ENCODE results near the gene ZNF91. TPM values are rescaled to one million over a fixed set of nuclear protein-coding genes. Genes with fewer than 3 reads are reported as not detected.

The ZNF91 gene
- total and polyA plus RNA-seq, 2 donors (not counting 1 experiment from before 2014, with no cell fraction given), result 10.9 to 17.8 TPM

- H3K9ac ChIP-seq (ENCODE audit: insufficient read depth, low read length), result no peak overlapping the region
- no peaks in the 10 kb centered on the region for H3K4me1 ChIP-seq (ENCODE audit: control insufficient read depth, extremely low read depth, insufficient read depth, low read length)
- no peaks in the 10 kb centered on the region for H3K36me3 ChIP-seq (ENCODE audit: control insufficient read depth, insufficient read depth, low read length)
- no peaks in the 10 kb centered on the region for H3K79me2 ChIP-seq (ENCODE audit: control insufficient read depth, insufficient read depth, low read length)
- peaks cover 2% of the 10 kb centered on the region for H3K9me3 ChIP-seq (ENCODE audit: control insufficient read depth, insufficient read depth, low read depth, low read length)
- DNase-seq (ENCODE audit: low read depth in 2 of 2), result no peak
- TF ChIP-seq EZH2 (IDR thresholded peaks at IDR 0.05; ENCODE audit: low read length, missing control alignments) (no peak), CTCF (conservative IDR thresholded peaks at IDR 0.05 in 1 of 2, IDR thresholded peaks at IDR 0.05 in 1 of 2; ENCODE audit: low read depth in 1 of 2, low read length in 2 of 2) (no peak)
- no peak overlapping the region for H3K4me3 ChIP-seq (replicated peaks in 1 of 4; ENCODE audit: control extremely low read depth in 1 of 4, insufficient read depth in 1 of 4, low read depth in 3 of 4, low read length in 4 of 4)
- H3K4me2 ChIP-seq (ENCODE audit: extremely low read depth, insufficient read depth, low read length), result no peak overlapping the region
- H3K27ac ChIP-seq (ENCODE audit: insufficient read depth, low read length), result no peak overlapping the region
- H2AFZ ChIP-seq (ENCODE audit: low read length), result no peak overlapping the region
- no peaks in the 10 kb centered on the region for H4K20me1 ChIP-seq (ENCODE audit: control insufficient read depth, extremely low read depth, insufficient read depth, low read length)
- H3K27me3 ChIP-seq (ENCODE audit: control insufficient read depth, insufficient read depth, low read length), result no peaks in the 10 kb centered on the region
Measured at GRCh38 chr19:23346696-23347095, 48.6 kb downstream of the ZNF91 start.

GRCh38 chr19:23345838-23346237, 49.4 kb downstream of the ZNF91 start:
- no peaks in the 10 kb centered on the region for H4K20me1 ChIP-seq (ENCODE audit: control insufficient read depth, extremely low read depth, insufficient read depth, low read length)
- H3K9ac ChIP-seq (ENCODE audit: insufficient read depth, low read length), result no peak overlapping the region
- H3K79me2 ChIP-seq (ENCODE audit: control insufficient read depth, insufficient read depth, low read length), result no peaks in the 10 kb centered on the region
- H3K27ac ChIP-seq (ENCODE audit: insufficient read depth, low read length), result no peak overlapping the region
- H3K4me3 ChIP-seq (replicated peaks in 1 of 4; ENCODE audit: control extremely low read depth in 1 of 4, insufficient read depth in 1 of 4, low read depth in 3 of 4, low read length in 4 of 4), result no peak overlapping the region
- no peaks in the 10 kb centered on the region for H3K27me3 ChIP-seq (ENCODE audit: control insufficient read depth, insufficient read depth, low read length)
- no peak for DNase-seq (ENCODE audit: low read depth in 2 of 2)
- H3K4me1 ChIP-seq (ENCODE audit: control insufficient read depth, extremely low read depth, insufficient read depth, low read length), result no peaks in the 10 kb centered on the region
- TF ChIP-seq CTCF (conservative IDR thresholded peaks at IDR 0.05 in 1 of 2, IDR thresholded peaks at IDR 0.05 in 1 of 2; ENCODE audit: low read depth in 1 of 2, low read length in 2 of 2) (no peak), EZH2 (IDR thresholded peaks at IDR 0.05; ENCODE audit: low read length, missing control alignments) (no peak)
- no peaks in the 10 kb centered on the region for H3K36me3 ChIP-seq (ENCODE audit: control insufficient read depth, insufficient read depth, low read length)
- no peak overlapping the region for H3K4me2 ChIP-seq (ENCODE audit: extremely low read depth, insufficient read depth, low read length)
- peaks cover 2% of the 10 kb centered on the region for H3K9me3 ChIP-seq (ENCODE audit: control insufficient read depth, insufficient read depth, low read depth, low read length)
- H2AFZ ChIP-seq (ENCODE audit: low read length), result no peak overlapping the region

DNA sequence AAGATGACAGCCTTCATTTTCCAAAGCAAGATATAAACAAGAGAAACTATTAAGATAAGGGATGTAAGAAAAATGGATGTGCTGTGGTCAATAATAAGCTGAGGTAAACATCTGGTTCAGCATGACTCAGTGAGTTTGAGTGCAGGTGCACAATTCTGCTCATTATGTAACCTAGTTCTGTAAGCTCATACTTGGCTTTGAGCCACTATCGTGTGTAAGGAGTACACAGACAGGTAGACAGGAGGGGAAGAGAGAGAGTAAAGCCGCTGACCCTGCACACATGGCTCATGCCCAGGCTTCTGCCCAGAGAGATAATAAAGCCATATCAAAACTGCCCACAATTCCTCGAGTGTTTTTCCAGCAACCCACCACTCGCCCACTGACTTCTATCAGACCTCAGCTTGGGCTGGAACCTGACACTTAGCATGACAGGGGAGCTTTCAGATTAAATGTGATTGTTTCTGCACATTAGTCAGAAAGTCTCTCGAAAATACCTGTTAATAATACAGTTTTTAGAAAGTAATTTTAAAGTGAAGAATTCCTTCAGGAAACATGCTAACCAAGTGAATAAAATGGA, 51.7 kb downstream of the ZNF91 start:
- TF ChIP-seq CTCF (conservative IDR thresholded peaks at IDR 0.05 in 1 of 2, IDR thresholded peaks at IDR 0.05 in 1 of 2; ENCODE audit: low read depth in 1 of 2, low read length in 2 of 2), result no peak
- TF ChIP-seq EZH2 (IDR thresholded peaks at IDR 0.05; ENCODE audit: low read length, missing control alignments), result no peak

More for the DNA sequence above, 51.7 kb downstream of the ZNF91 start:
- no peak overlapping the region for H3K9ac ChIP-seq (ENCODE audit: insufficient read depth, low read length)
- no peaks in the 10 kb centered on the region for H3K36me3 ChIP-seq (ENCODE audit: control insufficient read depth, insufficient read depth, low read length)
- no peak overlapping the region for H3K4me2 ChIP-seq (ENCODE audit: extremely low read depth, insufficient read depth, low read length)
- H3K27me3 ChIP-seq (ENCODE audit: control insufficient read depth, insufficient read depth, low read length), result no peaks in the 10 kb centered on the region
- H3K4me3 ChIP-seq (replicated peaks in 1 of 4; ENCODE audit: control extremely low read depth in 1 of 4, insufficient read depth in 1 of 4, low read depth in 3 of 4, low read length in 4 of 4), result no peak overlapping the region
- H3K79me2 ChIP-seq (ENCODE audit: control insufficient read depth, insufficient read depth, low read length), result no peaks in the 10 kb centered on the region
- H3K27ac ChIP-seq (ENCODE audit: insufficient read depth, low read length), result no peak overlapping the region
- peaks cover 2% of the 10 kb centered on the region for H3K9me3 ChIP-seq (ENCODE audit: control insufficient read depth, insufficient read depth, low read depth, low read length)
- H4K20me1 ChIP-seq (ENCODE audit: control insufficient read depth, extremely low read depth, insufficient read depth, low read length), result no peaks in the 10 kb centered on the region
- peak in 1 of 2 donors; percentile 7 for DNase-seq (ENCODE audit: low read depth in 2 of 2)
- H2AFZ ChIP-seq (ENCODE audit: low read length), result no peak overlapping the region
- no peaks in the 10 kb centered on the region for H3K4me1 ChIP-seq (ENCODE audit: control insufficient read depth, extremely low read depth, insufficient read depth, low read length)

All from fibroblast of lung (primary cell).